ENCODE data around the gene LAGE3.

GRCh38 chrX:154483325-154483724 lies 4.2 kb upstream of the LAGE3 start:
- no peak for TF ChIP-seq CTCF (IDR thresholded peaks at IDR 0.05; ENCODE audit: low read length)
- no peak for TF ChIP-seq EZH2 (IDR thresholded peaks at IDR 0.05; ENCODE audit: borderline replicate concordance, low read length)
